Astrocyte of the spinal cord (primary cell): Measurements from ENCODE around the gene FMN1.

Experiments
- DNase-seq: peaks from one replicate; pipeline ENCODE4 v3.0.0; 2011; ENCODE audit warnings: low read depth, low spot score
- H3K4me3 ChIP-seq: 2 replicates; pipeline ENCODE4 v1.5.1; 2011; ENCODE audit warnings: low read depth, mild to moderate bottlenecking, low read length, moderate library complexity
- CTCF ChIP-seq: IDR thresholded peaks from 2 replicates; pipeline ENCODE4 v1.5.1; 2012; ENCODE audit warnings: low read depth, mild to moderate bottlenecking, low read length, inconsistent platforms
- in situ Hi-C: cut with HindIII; loops from 2 replicates; pipeline ENCODE4 v1.10.0; 2017; ENCODE audit warnings: low sequenced_read_pairs

Gene FMN1

GRCh38 chr15:32983679-32984078 is 210.8 kb downstream of the FMN1 start:
- no peak for TF ChIP-seq CTCF
- no peak for DNase-seq
- H3K4me3 ChIP-seq, result no peak overlapping the region
- in situ Hi-C loops, result loop anchor here (25.0 kb wide), 1 partner anchor 321 kb away; no protein-coding TSS in a partner anchor

- no peak for TF ChIP-seq CTCF
- H3K4me3 ChIP-seq, result no peak overlapping the region
- in situ Hi-C loops, result loop anchor here (25.0 kb wide), 1 partner anchor 320 kb away; no protein-coding TSS in a partner anchor
- no peak for DNase-seq
These were observed 212.5 kb downstream of the FMN1 start for GRCh38 chr15:32982001-32982400.

GRCh38 chr15:32981536-32981935 is 213.0 kb downstream of the FMN1 start:
- no peak for TF ChIP-seq CTCF
- DNase-seq, result no peak
- in situ Hi-C loops, result loop anchor here (25.0 kb wide), 1 partner anchor 319 kb away; no protein-coding TSS in a partner anchor
- no peak overlapping the region for H3K4me3 ChIP-seq

- no peak overlapping the region for H3K4me3 ChIP-seq
- in situ Hi-C loops, result loop anchor here (25.0 kb wide), 1 partner anchor 317 kb away; no protein-coding TSS in a partner anchor
- peak; percentile 92 for DNase-seq
- no peak for TF ChIP-seq CTCF
These were observed 214.8 kb downstream of the FMN1 start for GRCh38 chr15:32979710-32980109.

GRCh38 chr15:32977506-32977905 is 217.0 kb downstream of the FMN1 start:
- no peak for TF ChIP-seq CTCF
- in situ Hi-C loops, result loop anchor here (25.0 kb wide), 1 partner anchor 315 kb away; no protein-coding TSS in a partner anchor
- no peak overlapping the region for H3K4me3 ChIP-seq

GRCh38 chr15:32974691-32975090 is 219.8 kb downstream of the FMN1 start:
- in situ Hi-C loops, result loop anchor here (25.0 kb wide), 1 partner anchor 312 kb away; no protein-coding TSS in a partner anchor
- no peak for TF ChIP-seq CTCF
- no peak overlapping the region for H3K4me3 ChIP-seq
- no peak for DNase-seq

More at GRCh38 chr15:32977506-32977905, 217.0 kb downstream of the FMN1 start:
- no peak for DNase-seq
